ENCODE results near the gene TMEM181. TPM values are rescaled to one million over a fixed set of nuclear protein-coding genes. Genes with fewer than 3 reads are reported as not detected.
"Not testable (repeated sequence)": the region's sequence is repeated elsewhere in the genome, so short reads cannot be mapped to it uniquely, and the experiment has no call there.

TMEM181 gene
- total RNA-seq, 2 experiments from 2014 or later = 10.0 to 10.1 TPM

DNA sequence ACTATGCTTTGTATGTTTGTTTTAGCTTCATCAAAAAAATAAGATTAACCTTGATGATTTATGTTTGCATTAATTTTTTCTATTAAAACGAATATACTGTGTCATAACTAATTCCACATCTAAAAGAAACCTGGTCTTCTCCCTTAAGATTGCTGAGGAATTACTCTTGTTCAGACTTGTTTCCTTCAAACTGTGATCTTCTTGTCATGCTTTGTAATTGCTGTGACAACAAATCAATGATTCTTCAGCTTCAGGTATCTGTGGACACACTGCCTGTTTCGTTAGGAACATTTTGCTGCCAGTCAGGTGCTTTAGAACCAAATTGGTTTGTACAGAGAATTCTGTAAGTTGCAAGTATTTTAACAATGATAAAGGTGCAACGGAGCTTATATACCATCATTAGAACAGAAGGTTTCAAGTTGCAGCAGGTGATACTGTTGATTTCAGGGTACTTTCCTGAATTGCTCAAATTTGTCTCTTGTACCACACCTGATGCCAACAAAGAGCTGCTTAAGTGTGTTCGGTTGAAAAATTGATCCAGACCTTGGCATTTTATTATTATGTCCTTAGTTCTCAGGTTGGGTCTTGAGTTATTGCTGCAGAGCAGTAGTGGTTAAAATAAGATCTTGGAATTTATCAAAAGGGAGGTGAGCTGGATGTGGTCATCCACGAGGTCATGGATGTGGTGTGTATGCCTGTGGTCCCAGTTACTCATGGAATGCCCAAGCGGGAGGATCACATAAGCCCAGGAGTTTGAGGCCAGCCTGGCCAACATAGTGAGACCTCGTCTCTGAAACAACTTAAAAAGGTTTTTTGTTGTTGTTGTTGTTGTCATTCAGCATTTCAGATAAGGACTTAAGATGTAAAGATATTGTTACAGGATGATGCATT is 109.5 kb downstream of the TMEM181 start:
- Mint-ChIP-seq H3K9me3 (no peaks in the 10 kb centered on the region), H3K36me3 (ENCODE audit: low read depth) (peaks cover 60% of the 10 kb centered on the region), H3K4me3 (no peak overlapping the region), H3K4me1 (ENCODE audit: low read depth) (peaks cover 10% of the 10 kb centered on the region), H3K27ac (no peak overlapping the region), H3K27me3 (no peaks in the 10 kb centered on the region)
- TF ChIP-seq, protein P1, sequence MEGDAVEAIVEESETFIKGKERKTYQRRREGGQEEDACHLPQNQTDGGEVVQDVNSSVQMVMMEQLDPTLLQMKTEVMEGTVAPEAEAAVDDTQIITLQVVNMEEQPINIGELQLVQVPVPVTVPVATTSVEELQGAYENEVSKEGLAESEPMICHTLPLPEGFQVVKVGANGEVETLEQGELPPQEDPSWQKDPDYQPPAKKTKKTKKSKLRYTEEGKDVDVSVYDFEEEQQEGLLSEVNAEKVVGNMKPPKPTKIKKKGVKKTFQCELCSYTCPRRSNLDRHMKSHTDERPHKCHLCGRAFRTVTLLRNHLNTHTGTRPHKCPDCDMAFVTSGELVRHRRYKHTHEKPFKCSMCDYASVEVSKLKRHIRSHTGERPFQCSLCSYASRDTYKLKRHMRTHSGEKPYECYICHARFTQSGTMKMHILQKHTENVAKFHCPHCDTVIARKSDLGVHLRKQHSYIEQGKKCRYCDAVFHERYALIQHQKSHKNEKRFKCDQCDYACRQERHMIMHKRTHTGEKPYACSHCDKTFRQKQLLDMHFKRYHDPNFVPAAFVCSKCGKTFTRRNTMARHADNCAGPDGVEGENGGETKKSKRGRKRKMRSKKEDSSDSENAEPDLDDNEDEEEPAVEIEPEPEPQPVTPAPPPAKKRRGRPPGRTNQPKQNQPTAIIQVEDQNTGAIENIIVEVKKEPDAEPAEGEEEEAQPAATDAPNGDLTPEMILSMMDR (IDR thresholded peaks at IDR 0.05) = no peak
- DNase-seq (no peak), ATAC-seq (no peak)
- ChIA-PET CTCF (interaction anchor here (1.0 to 2.1 kb wide), 2 partner anchors 10 to 35 kb away, joined by 5 to 8 read pairs; no protein-coding TSS in a partner anchor), POLR2A (interaction anchor here (0.7 to 1.7 kb wide), 8 partner anchors 9 to 143 kb away, joined by 3 to 9 read pairs (median 3); partner anchors contain the start of gene SYTL3)
- intact Hi-C loops (cut with micrococcal nuclease) = no loop called here

DNA sequence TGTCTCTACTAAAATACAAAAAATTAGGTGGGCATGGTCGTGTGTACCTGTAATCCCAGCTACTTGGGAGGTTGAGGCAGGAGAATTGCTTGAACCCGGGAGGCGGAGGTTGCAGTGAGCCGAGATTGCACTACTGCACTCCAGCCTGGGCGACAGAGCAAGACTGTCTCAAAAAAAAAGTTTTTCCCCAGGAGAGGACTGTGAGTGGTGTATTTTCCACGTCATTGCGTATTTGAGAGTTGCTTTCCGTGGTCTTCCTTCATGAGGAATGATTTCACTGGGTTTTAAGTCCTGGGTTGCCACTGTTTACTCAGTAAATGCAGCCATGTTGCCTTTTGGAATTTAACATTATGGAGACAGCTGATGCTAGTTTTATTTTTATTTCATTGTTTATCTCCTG is 112.2 kb downstream of the TMEM181 start:
- POLR2A ChIA-PET = interaction anchor here (0.5 to 2.0 kb wide), 4 partner anchors 12 to 22 kb away, joined by 3 to 4 read pairs (median 3); partner anchors contain the start of gene SYTL3
- peaks cover 55% of the 10 kb centered on the region for H3K36me3 Mint-ChIP-seq (ENCODE audit: low read depth)
- H3K27ac Mint-ChIP-seq; ATAC-seq; H3K27me3 Mint-ChIP-seq; DNase-seq; intact Hi-C loops (cut with micrococcal nuclease); H3K4me3 Mint-ChIP-seq; H3K4me1 Mint-ChIP-seq (ENCODE audit: low read depth); H3K9me3 Mint-ChIP-seq: not testable (repeated sequence)
- CTCF ChIA-PET = interaction anchor here (1.0 to 1.6 kb wide), 5 partner anchors 9 to 451 kb away, joined by 3 to 6 read pairs (median 3); no protein-coding TSS in a partner anchor

DNA sequence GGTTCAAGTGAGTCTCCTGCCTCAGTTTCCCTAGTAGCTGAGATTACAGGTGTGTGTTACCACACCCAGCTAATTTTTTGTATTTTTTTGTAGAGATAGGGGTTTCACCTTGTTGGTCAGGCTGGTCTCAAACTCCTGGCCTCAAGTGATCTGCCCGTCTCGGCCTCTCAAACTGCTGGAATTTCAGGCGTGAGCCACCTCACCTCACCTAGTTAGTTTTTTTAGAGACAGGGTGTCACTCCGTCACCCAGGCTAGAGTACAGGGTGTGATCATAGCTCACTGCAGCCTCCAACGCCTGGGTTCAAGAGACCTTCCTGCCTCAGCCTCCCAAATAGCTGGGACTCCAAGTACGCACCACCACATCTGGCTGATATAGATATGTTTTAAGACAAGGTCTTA is 112.8 kb downstream of the TMEM181 start:
- CTCF ChIA-PET = interaction anchor here (1.0 to 1.6 kb wide), 5 partner anchors 10 to 451 kb away, joined by 3 to 6 read pairs (median 3); no protein-coding TSS in a partner anchor
- Mint-ChIP-seq H3K27ac (no peak overlapping the region), H3K36me3 (ENCODE audit: low read depth) (peaks cover 52% of the 10 kb centered on the region), H3K27me3 (no peaks in the 10 kb centered on the region), H3K9me3 (no peaks in the 10 kb centered on the region), H3K4me3 (no peak overlapping the region), H3K4me1 (ENCODE audit: low read depth) (peaks cover 4% of the 10 kb centered on the region)
- POLR2A ChIA-PET = interaction anchor here (0.5 to 2.0 kb wide), 3 partner anchors 13 to 23 kb away, joined by 3 to 4 read pairs (median 3); partner anchors contain the start of gene SYTL3
- no peak for ATAC-seq
- TF ChIP-seq, protein P1 (IDR thresholded peaks at IDR 0.05) = no peak
- intact Hi-C loops (cut with micrococcal nuclease) = no loop called here
- DNase-seq = no peak

DNA sequence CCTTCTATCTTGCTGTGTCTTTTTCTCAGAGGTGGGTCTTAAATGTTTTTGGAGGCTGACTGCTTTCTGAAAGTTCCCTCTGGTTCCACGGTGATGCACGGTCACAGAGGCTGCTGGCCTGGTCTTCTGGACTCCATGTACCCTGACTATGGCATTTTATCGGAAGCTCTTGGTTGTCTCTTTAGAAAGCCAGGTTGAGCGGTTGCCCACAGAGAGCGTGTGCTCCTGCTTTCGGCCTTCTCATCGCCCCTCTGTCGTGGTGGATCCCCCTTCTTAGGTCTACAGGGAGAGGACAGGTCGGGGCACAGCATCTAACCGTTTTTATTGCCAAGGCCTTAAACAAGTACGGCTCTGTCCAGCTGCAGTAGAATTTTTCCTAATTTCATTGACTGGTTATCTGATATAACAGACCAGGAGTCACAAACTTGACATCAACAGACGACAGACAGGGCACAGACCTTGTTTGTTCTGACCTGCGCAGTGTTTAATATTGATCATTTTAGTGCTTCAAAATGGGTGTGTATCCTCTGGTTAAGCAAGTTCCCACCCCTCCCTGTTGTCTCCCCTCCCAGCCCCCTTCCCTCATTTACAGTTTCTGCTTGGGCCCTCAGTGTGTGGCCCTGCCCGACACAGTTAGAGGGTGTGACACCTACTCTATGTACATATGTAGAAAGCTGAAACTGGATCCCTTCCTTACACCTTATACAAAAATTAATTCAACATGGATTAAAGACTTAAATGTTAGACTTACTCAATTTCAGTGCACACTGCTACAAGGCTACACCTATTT is 114.6 kb downstream of the TMEM181 start:
- intact Hi-C loops (cut with micrococcal nuclease) = no loop called here
- TF ChIP-seq, protein P1 (IDR thresholded peaks at IDR 0.05) = no peak
- DNase-seq (no peak), ATAC-seq (no peak)
- Mint-ChIP-seq H3K4me3 (no peak overlapping the region), H3K36me3 (ENCODE audit: low read depth) (peaks cover 53% of the 10 kb centered on the region), H3K27me3 (no peaks in the 10 kb centered on the region), H3K4me1 (ENCODE audit: low read depth) (peaks cover 15% of the 10 kb centered on the region), H3K9me3 (no peaks in the 10 kb centered on the region), H3K27ac (no peak overlapping the region)
- ChIA-PET CTCF (interaction anchor here (0.8 to 2.0 kb wide), 3 partner anchors 15 to 454 kb away, joined by 3 to 5 read pairs (median 4); no protein-coding TSS in a partner anchor), POLR2A (interaction anchor here (1.0 kb wide), 1 partner anchor 10 kb away, joined by 3 read pairs; no protein-coding TSS in a partner anchor)

DNA sequence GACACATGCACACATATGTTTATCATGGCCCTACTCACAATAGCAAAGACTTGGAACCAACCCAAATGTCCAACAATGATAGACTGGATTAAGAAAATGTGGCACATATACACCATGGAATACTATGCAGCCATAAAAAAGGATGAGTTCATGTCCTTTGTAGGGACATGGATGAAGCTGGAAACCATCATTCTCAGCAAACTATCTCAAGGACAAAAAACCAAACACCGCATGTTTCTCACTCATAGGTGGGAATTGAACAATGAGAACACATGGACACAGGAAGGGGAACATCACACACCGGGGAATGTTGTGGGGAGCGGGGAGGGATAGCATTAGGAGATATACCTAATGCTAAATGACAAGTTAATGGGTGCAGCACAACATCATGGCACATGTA is 117.2 kb downstream of the TMEM181 start:
- DNase-seq; H3K4me3 Mint-ChIP-seq; H3K27me3 Mint-ChIP-seq; H3K9me3 Mint-ChIP-seq; ATAC-seq; H3K27ac Mint-ChIP-seq; intact Hi-C loops (cut with micrococcal nuclease): not testable (repeated sequence)
- H3K4me1 Mint-ChIP-seq (ENCODE audit: low read depth) = peaks cover 16% of the 10 kb centered on the region
- H3K36me3 Mint-ChIP-seq (ENCODE audit: low read depth) = peaks cover 70% of the 10 kb centered on the region
- ChIA-PET CTCF (interaction anchor here (2.8 kb wide), 1 partner anchor 14 kb away, joined by 12 read pairs; no protein-coding TSS in a partner anchor), POLR2A (interaction anchor here (0.8 kb wide), 1 partner anchor 9 kb away, joined by 3 read pairs; no protein-coding TSS in a partner anchor)
